NOMO-1 treated with DMSO at 0.1 percent for 48 hours (cell line): ENCODE data around the gene TCF3.
"Not testable (repeated sequence)": the region's sequence is repeated elsewhere in the genome, so short reads cannot be mapped to it uniquely, and the experiment has no call there.

Experiments used
- DNase-seq: peaks from one replicate; lab custom pipeline; 2025; ENCODE audit not compliant: unreplicated experiment; lab: John Stamatoyannopoulos, UW

TCF3 gene

GRCh38 chr19:1652471-1653299, at the start of gene TCF3:
Gene TCF3 (minus strand): TSS chr19:1652615. CDS start chr19:1650248, 2,367 bp downstream.
- peak; percentile 96 for DNase-seq

GRCh38 chr19:1700733-1701663, 48.6 kb upstream of the TCF3 start:
- DNase-seq = no peak

GRCh38 chr19:1699998-1700732, 47.8 kb upstream of the TCF3 start:
- no peak for DNase-seq

- no peak for DNase-seq
These were observed 47.0 kb upstream of the TCF3 start for GRCh38 chr19:1699386-1699785.

- DNase-seq = no peak
These were observed 46.2 kb upstream of the TCF3 start for GRCh38 chr19:1698636-1699035.

- not testable (repeated sequence) for DNase-seq
These were observed 43.1 kb upstream of the TCF3 start for GRCh38 chr19:1695481-1695880.

- DNase-seq = no peak
These were observed 39.3 kb upstream of the TCF3 start for GRCh38 chr19:1691589-1692290.

- DNase-seq = no peak
These were observed 38.4 kb upstream of the TCF3 start for GRCh38 chr19:1690699-1691307.

GRCh38 chr19:1685785-1686184, 33.4 kb upstream of the TCF3 start:
- not testable (repeated sequence) for DNase-seq

- DNase-seq = no peak
These were observed 32.6 kb upstream of the TCF3 start for GRCh38 chr19:1685046-1685445.

- no peak for DNase-seq
These were observed 32.1 kb upstream of the TCF3 start for GRCh38 chr19:1684573-1684912.

- no peak for DNase-seq
These were observed 31.6 kb upstream of the TCF3 start for GRCh38 chr19:1683869-1684572.

- DNase-seq = no peak
These were observed 28.6 kb upstream of the TCF3 start for GRCh38 chr19:1680976-1681375.

GRCh38 chr19:1678073-1678472, 25.7 kb upstream of the TCF3 start:
- no peak for DNase-seq

GRCh38 chr19:1676351-1677266, 24.2 kb upstream of the TCF3 start:
- DNase-seq = no peak

GRCh38 chr19:1675633-1676350, 23.4 kb upstream of the TCF3 start:
- DNase-seq = no peak

GRCh38 chr19:1674293-1674679, 21.9 kb upstream of the TCF3 start:
- no peak for DNase-seq
